GM19438 (cell line): Measurements from ENCODE around the gene LTF.
"Not testable (repeated sequence)": the region's sequence is repeated elsewhere in the genome, so short reads cannot be mapped to it uniquely, and the experiment has no call there.

Experiments used
- ATAC-seq: cut with Tn5 transposase; IDR thresholded peaks from one replicate; pipeline ENCODE4 v1.9.1; 2021; ENCODE audit warnings: low read depth; ENCODE audit not compliant: unreplicated experiment

Gene LTF

DNA sequence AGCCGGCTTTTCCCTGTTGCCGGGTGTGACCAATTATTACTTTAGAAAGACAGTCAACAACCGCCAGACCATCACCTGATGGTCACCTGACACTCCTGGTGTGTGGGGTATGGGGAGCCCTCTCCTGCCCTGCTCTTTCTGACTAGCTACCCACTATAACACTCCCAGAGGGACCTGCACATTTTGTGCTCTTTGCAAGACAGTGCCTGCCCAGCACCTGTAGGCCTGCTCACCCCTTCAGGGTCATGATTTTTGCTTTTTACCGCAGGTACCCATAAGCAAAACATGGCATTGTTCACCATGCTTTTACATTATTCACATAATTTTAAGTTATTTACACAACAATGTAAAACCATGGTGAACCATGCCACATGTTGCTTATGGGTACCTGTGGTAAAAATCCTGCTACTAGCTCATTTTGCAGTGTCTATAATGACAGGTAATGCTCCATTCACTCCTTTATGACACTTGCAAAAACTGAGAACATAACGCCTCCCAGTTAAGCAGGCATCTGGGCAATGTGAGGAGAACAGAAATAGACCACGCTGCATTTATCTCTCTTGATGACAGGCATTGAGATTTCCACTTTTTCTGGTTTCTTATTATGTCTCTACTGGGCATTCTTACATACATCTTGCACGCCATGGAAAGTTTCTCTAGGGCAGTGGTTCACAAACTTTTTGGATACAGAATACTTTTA lies 47.7 kb downstream of the LTF start:
- ATAC-seq: no peak

DNA sequence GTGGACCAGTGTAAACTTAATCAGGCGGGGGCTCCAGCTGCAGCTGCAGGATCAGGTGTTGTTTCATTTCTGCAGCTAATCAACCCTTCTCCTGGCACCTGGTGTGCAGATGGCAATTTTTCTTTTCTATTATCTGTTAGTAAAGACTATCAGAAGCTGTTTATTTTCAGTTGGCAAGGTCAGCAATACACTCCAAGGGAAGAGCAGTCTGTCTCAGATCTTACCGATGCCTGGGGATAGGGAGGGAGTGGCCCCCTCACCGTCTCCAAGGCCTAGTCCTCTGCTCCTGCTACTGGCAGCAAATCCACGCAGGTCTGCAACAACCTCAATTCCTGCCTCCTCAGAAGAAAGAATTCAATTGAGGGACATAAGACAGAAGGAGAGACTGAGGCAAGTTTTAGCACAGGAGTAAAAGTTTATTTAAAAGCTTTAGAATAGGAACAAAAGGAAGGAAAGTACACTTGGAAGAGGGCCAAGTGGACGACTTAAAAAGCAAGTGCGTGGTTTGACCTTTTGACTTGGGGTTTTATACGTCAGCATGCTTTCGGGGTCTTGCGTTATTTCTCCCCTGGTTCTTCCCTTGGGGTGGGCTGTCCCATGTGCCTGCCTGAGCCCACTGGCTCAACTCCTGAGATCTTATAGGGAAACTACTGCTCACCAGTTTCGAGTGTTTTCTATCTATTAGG lies 48.4 kb downstream of the LTF start:
- no peak for ATAC-seq

DNA sequence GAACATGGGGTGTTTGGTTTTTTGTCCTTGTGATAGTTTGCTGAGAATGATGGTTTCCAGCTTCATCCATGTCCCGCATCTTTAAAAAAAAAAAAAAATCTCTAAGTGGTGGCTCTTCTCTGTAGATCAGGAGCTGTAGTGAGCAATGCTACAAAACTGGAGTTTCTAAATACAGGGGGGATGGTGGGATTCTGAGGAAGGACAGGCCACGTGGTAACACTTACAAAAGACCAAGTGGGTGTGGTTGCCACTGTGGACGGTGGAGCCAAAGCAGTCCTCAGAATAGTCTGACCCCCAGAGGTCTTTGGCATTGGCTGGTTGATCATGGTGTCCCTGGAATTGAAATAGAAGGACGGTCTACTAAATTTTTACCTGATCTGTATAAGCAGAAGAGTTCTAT lies 50.0 kb downstream of the LTF start:
- ATAC-seq: no peak

DNA sequence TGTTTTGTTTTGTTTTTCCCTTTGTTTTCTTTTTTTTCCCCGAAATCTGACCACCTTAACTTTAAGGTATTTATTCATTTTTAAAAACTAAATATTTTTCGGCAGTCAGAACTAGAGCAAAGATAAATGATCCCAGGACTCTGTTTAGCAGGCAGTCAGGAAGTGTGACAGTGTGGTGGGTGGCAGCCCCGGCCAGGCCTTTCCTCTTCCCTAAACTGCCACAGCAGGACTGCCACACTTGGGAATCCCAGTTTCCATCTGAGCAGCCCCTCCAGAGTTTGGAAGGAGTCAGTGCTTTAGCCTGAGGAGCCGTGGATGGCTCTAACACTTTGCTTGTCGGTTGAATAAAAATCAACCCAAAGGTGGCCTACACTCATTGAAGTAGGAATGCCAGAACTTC lies 50.8 kb downstream of the LTF start:
- no peak for ATAC-seq

DNA sequence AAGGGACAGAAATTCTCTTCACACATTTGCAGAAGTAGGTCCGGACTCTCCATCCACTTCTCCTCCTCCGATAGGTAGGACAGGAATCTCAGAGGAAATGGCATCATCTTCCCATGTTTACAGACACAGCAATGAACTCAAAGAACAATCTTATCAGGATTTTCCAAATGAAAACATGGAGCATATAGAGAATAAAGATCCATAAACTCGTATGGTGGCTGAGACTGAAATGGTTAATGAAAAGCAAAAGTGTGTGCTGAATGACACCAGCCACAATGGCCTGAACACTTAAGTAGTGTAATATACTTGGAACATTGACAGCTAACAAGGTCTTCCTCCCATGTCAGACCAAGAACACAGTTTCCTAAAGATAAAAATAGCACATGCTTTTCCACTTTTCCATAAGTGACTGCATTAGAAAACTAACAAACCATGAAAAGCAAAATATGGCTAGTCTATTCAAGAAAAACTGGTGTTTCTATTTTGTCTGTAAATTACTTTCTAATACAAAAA lies 51.9 kb downstream of the LTF start:
- no peak for ATAC-seq

DNA sequence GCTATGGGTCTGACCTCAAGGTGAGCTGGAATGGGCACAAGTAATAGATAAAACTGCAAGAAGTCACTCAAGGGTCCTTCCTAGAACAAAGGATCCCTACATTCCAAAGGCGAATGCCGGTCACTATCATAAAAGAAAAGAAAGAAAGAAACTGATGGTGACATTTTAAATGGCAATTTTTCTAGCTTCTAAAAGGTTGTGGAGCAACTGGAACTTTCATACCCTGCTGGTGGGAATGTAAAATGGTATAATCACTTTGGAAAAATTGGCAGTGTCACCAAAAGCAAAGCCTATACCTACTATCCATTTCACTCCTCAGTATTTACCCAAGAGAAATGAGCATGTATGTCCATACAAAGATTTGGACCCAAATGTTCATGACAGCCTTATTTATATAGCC lies 53.4 kb downstream of the LTF start:
- no peak for ATAC-seq

DNA sequence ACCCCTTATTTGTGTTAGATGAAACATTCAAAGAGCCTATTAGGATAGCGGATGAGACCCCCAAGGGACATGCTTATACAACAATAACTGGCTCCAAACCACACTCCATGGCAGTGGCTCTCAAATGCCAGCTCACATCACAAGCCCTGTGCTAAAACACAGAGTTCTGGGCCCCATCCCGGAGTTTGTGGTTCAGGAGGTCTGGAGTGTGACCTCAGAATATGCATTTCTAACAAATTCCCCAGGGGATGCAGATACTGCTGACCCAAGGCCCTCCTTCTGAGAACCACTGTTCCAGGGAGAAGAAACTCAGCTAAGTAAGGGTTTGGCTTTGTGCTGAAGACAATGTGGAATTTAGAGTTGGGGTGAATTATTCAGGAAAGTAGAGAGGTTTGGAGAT lies 54.0 kb downstream of the LTF start:
- no peak for ATAC-seq

DNA sequence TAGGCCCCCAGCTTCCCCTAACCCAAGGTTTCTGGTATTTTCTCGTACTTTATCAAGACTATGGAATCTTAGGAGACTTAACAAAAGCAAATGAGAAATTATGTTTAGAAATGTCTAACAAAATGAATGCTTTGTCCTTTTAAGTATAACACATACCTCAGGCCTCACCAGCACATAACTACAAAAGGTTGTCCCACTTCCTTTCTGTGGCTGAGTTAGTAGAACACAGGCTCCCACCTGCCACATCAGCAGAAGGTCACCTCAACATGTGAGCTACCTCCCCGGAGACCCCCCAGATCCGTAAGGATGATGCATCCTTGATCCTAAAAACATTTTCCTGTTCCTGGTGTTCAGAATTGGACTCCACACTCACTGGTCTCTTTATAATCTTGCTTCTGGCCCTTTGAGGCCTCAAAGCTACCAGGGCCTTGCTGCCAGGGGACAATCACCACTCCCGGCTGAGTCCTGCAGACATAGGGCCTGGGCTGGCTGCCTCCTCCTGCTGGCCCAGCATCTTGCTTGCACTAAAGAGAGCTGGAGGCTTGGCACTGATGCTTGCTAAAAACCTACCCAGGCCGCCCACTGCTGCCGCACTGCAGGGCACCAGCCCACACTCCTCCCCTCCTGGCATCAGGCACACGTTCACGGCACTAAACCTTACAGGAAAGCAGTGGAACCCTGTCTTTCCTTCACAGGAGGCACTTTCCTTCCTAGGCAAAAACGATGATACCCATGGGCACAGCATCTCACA lies 54.8 kb downstream of the LTF start:
- no peak for ATAC-seq

DNA sequence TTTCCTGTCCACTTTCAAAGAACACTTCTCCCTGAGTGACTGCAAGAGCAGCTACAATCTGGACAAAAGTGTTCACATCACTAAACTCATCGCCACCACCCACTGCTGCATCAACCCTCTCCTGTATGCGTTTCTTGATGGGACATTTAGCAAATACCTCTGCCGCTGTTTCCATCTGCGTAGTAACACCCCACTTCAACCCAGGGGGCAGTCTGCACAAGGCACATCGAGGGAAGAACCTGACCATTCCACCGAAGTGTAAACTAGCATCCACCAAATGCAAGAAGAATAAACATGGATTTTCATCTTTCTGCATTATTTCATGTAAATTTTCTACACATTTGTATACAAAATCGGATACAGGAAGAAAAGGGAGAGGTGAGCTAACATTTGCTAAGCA lies 55.9 kb downstream of the LTF start:
- ATAC-seq: no peak

DNA sequence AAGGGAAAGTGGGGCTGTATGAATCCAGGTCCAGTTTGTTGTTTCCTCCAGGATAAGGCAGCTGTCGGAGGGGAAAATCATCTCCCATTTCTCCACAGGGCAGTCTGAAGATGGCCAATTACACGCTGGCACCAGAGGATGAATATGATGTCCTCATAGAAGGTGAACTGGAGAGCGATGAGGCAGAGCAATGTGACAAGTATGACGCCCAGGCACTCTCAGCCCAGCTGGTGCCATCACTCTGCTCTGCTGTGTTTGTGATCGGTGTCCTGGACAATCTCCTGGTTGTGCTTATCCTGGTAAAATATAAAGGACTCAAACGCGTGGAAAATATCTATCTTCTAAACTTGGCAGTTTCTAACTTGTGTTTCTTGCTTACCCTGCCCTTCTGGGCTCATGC lies 56.7 kb downstream of the LTF start:
- ATAC-seq: no peak

DNA sequence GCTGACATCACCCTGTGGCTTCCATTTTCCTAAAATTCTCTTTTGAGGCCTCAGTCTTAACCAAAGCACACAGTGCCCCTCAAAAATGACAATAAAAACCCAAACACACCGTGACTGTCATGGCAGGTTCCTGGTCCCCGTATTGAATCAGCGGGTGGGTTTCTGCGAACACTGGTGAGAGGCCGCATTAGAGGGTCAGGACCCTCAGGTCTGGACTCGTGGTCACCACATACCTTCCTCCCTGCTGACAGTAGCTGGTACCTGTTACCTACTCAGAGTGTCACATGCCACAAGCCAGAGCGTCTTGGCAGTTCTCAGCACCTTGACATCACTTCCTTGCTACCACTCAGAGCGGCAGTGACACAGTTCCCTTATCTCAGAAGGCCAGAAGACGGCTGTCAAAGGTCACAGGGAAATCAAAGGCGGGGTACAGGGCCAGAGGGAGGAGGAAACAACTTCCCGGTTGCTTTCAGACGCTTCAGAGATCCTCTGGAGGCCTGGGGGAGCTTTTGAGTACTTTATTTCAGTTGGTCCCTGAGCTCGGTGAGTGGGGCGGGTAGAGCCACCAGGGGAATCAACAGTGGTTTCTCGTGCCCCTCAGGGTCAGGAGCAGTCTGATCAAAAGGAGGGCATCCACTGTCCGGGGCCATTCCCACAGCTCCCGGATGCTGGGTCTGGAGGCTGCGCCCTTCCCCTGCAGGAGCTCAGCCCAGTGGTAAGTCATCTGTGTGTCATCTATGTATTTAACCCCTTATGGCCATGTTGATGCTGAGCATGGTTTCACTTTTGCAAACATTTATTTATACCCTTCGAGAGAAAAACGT lies 57.7 kb downstream of the LTF start, which contains the start of the genes CCR5AS and CCRL2:
Gene CCR5AS (minus strand): TSS at position 279 of the 824 bp plus-strand sequence.
Gene CCRL2 (plus strand): TSS at position 472 of the 824 bp plus-strand sequence. CDS start 821 bp downstream, outside the sequence.
- no peak for ATAC-seq

DNA sequence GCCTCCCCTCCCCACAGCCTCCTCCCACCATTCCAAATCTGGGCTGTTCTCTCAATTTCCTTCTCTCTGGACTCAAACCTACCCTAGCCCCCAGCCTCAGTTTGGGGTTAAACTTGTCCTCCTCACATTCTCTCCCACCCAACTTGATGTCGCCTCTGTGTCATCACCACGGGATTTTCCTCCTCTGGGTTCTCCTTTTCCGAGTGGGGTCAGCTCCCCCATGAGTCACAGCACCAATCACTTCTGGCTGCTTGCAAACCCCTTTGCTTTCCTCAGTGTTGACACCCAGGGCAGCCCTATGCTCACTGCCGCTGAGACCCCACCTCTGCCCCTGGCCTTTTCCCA lies 58.3 kb downstream of the LTF start:
- no peak for ATAC-seq

DNA sequence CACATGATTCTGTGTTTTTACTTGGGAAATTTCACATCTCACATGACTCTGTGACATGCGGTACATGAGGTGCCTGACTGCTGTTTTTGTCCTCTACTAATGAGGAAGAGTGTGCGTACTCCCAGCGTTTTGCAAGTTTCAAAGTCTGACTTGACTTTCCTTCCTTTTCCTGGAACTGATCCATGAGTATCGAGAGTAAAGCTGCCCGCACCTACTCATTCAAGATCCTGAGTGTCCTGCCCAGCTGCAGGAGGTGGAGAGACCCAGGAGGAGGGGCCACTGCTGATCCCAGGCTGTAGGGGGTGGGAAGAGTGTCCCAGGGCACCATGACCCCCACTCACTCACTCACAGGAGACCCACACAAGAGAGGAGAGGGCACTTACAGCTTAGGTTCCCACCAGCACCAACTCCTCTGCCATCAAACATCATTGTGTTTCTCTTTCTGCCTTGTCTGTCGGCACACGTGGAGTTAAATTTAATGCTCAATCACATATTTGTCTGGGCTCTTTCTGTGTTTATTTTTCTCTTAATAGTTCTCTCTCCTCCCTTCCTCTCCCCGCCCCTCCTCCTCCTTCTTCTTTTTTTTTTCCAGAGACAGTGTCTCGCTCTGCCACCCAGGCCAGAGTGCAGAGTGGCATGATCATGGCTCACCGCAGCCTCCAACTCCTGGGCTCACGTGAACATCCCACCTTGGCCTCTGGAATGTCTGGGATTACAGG lies 59.2 kb downstream of the LTF start:
- no peak for ATAC-seq

DNA sequence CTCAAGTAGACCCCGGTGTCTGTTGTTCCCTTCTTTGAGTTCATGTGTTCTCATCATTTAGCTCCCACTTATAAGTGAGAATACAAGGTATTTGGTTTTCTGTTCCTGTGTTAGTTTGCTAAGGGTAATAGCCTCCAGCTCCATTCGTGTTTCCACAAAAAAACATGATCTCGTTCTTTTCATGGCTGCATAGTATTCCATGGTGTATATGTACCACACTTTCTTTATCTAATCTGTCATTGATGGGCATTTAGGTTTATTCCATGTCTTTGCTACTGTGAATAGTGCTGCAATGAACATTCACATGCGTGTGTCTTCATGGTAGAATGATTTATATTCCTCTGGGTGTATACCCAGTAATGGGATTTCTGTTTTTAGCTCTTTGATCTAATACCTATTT lies 61.8 kb downstream of the LTF start:
- ATAC-seq: not testable (repeated sequence)

DNA sequence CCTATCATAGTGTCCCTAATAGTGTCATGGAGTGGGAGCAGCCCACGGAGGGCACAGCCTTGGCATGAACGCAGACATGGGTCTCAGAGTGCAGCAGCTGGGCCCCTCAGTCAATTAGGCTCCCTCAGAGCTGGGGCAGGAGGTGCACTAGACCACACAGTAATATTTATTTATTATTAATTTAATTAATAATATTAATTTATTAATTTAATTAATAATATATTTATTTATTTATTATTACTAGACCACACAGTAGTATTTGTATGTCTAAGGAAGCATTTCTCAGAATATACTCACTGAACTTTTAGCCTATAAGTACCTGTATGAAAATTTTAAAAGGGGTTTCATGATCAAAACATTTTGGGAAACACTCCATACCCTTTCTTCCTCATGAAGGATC lies 63.1 kb downstream of the LTF start:
- ATAC-seq: no peak

DNA sequence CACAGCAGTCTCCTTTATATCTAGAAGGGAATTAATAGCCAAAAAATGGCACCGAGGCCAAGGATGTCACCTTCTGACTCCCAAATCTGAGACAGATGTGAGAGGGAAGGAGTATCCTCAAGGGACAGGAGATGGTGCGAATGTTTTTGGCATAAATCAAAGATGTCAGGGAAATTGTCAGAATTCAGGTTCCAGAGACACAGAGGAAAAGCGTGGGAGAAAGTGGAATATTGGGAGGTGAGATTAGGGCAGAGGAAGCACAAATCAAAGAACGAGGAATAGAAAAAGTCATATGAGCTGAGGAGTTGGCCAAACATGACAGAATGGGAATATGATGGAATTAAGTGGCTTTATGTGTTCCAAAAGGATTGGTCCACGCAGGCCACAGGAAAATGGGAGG lies 63.9 kb downstream of the LTF start:
- no peak for ATAC-seq

DNA sequence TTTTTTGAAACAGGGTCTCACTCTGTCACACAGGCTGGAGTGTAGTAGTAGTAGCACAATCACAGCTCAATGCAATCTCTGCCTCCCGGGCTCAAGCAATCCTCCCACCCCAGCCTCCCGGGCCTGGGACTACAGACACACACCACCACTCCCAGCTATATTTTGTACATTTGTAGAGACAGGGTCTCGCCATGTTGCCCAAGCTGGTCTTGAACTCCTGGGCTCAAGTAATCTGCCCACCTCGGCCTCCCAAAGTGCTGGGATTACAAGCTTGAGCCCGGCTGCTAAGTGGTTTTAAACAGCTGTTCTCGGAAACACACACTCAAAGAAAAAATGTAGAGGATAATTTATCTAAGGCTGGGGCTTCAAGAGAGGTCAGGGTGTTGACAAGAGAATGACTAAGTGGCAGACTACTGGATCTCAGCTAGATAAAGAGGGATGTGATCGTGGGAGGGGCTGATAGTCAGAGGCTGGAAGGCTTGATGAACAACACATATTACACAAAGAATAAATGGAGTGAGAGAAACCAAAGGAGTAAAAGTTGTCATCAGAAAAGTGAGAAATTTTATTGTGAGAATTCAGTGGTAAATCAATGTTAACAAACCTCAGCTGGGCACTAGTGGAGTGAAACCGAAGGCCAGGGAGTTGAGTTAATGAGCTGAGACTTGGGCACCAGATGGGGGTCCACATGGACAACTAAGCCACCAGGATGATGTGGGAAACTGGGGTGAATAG lies 64.5 kb downstream of the LTF start:
- ATAC-seq: no peak

DNA sequence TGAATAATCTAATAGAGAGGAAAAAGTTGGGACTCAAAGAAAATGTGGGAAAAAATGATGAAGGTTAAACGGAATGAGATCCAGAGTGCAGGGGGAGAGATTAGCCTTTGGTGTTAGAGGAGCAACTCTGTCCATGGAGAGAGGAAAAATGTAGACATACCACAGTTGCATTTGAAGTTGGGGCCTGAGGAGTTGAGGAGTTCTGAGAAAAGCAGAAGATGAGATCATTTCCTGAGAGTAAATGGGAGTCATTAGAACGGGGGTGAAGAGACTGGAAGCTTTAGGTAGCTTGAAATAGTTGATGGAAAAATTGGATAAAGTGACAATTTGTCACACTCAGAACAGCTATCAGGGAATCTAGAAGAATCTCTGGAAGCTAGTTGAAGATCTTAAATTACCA lies 65.1 kb downstream of the LTF start:
- no peak for ATAC-seq

DNA sequence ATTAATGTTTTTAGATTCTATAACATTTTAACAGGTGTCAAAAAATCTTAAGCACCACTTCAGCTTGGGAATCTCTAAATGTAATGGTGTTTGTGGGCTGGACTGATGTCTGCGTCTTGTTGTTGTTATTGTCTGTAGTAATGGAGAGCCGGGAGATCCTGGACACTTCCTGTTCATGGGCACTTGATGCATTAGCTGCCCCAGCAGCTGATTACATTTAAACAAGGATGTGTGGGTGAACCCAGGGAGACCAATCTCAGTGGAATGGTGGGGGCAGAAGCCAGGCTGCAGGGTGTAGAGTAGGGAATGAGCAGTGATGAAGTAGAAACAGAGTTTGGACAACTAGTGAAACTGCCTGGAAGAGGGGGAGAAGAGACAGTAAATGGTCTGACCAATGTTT lies 65.6 kb downstream of the LTF start:
- ATAC-seq: no peak
